Gastroesophageal sphincter (tissue), 3 donors: ENCODE results near the gene ADRM1.

Source experiments
- EP300 ChIP-seq: sonication (generic); formaldehyde crosslinking; IDR thresholded peaks from one replicate; pipeline ENCODE4 v1.6.1; 2017; ENCODE audit warnings: antibody characterized with exemption, mild to moderate bottlenecking
- POLR2AphosphoS5 ChIP-seq: sonication (generic); formaldehyde crosslinking; IDR thresholded peaks from one replicate; pipeline ENCODE4 v1.6.1; 2017; ENCODE audit warnings: antibody characterized with exemption
- TF ChIP-seq, protein P1 (sequence below), 4 experiments: fragments of 200-600 bp in 2 of 4; fragments of 450-650 bp in 2 of 4; sonication (generic) in 1 of 4; IDR thresholded peaks; one replicate each; pipeline ENCODE4 v1.5.1; 2017 to 2019; ENCODE audit warnings: antibody characterized with exemption in 4 of 4, mild to moderate bottlenecking in 2 of 4, moderate library complexity in 2 of 4

DNA sequence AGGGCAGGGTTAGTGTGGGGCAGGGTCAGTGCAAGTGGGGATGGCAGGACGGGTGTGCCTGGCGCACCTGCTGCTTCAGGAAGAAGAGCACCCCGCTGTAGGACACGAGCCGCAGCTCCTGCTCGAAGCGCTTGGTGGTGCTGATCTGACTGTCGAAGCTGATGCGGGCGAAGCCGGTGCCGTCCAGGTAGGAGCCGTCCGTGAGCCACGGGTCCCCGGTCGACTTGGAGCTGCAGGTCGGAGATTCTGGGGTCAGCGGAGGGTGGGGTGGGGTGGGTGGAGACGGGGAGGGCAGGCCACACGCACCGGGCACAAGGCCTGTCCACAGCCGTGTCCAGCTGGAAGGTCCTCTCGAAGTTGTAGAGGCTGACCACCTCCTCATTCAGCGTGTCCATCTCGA is 10.2 kb downstream of the ADRM1 start:
- TF ChIP-seq POLR2AphosphoS5 (no peak), EP300 (no peak)
- TF ChIP-seq, protein P1, sequence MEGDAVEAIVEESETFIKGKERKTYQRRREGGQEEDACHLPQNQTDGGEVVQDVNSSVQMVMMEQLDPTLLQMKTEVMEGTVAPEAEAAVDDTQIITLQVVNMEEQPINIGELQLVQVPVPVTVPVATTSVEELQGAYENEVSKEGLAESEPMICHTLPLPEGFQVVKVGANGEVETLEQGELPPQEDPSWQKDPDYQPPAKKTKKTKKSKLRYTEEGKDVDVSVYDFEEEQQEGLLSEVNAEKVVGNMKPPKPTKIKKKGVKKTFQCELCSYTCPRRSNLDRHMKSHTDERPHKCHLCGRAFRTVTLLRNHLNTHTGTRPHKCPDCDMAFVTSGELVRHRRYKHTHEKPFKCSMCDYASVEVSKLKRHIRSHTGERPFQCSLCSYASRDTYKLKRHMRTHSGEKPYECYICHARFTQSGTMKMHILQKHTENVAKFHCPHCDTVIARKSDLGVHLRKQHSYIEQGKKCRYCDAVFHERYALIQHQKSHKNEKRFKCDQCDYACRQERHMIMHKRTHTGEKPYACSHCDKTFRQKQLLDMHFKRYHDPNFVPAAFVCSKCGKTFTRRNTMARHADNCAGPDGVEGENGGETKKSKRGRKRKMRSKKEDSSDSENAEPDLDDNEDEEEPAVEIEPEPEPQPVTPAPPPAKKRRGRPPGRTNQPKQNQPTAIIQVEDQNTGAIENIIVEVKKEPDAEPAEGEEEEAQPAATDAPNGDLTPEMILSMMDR (IDR thresholded peaks at IDR 0.05), result no peak
